ENCODE results near the gene ZSCAN5C. TPM values are rescaled to one million over a fixed set of nuclear protein-coding genes. Genes with fewer than 3 reads are reported as not detected.
A peak's percentile ranks its signal among the peaks of the same experiment; 100 is the strongest.
"Not testable (repeated sequence)": the region's sequence is repeated elsewhere in the genome, so short reads cannot be mapped to it uniquely, and the experiment has no call there.

The ZSCAN5C gene
- total RNA-seq, 1 donor from 2014 or later, result not detected

DNA sequence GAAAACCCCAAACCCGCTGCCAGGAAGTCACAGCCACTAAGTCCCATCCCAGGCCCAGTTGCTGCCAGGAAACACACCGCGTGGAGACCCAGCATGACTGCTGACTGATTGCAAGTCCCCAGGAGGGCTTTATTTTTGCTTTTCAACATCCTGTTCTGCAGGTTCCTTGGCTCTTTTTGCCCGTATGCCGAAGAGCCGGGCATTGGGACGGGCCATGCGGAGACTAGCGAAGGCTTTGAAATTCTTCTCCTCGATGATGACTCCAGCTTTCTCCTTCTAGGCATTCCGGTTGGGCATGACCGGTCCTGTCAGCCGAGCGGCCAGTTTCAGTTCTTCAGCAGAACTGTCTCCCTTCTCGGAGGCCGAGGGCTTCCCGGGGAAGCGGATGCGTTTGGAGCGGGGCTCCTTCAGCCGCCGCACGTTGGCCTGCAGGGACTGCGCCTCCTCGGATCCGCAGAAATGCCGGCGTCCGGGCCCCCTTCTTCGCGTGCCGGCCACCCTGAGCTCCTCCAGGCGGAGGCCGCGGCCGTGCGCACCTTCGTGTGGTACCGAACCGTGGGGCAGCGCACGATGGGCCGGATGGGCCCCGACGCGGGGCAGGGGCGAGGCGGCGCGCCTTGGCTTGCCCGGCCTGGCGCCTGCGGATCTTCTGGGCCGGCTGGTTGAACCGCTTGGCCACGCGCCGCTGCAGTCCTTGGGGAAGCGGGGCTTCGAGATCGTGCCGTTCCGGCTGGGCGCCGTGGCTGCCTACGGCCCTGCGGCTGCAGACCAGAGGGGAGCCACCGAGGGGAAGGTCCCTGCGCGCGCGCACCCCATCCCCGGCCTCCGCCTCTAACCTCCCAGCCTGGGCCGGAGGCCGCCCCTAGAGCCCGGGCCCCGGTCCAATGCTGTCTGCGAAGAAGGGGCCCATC lies 15.2 kb downstream of the ZSCAN5C start:
- TF ChIP-seq, protein P1, sequence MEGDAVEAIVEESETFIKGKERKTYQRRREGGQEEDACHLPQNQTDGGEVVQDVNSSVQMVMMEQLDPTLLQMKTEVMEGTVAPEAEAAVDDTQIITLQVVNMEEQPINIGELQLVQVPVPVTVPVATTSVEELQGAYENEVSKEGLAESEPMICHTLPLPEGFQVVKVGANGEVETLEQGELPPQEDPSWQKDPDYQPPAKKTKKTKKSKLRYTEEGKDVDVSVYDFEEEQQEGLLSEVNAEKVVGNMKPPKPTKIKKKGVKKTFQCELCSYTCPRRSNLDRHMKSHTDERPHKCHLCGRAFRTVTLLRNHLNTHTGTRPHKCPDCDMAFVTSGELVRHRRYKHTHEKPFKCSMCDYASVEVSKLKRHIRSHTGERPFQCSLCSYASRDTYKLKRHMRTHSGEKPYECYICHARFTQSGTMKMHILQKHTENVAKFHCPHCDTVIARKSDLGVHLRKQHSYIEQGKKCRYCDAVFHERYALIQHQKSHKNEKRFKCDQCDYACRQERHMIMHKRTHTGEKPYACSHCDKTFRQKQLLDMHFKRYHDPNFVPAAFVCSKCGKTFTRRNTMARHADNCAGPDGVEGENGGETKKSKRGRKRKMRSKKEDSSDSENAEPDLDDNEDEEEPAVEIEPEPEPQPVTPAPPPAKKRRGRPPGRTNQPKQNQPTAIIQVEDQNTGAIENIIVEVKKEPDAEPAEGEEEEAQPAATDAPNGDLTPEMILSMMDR (conservative IDR thresholded peaks at IDR 0.05), result no peak
- no peak overlapping the region for H3K4me3 Mint-ChIP-seq
- H3K36me3 Mint-ChIP-seq (ENCODE audit: low read depth), result peaks cover 9% of the 10 kb centered on the region
- no peak overlapping the region for H3K27ac Mint-ChIP-seq (ENCODE audit: unreplicated experiment)
- DNase-seq (ENCODE audit: low read depth, low spot score), result no peak
- H3K27me3 Mint-ChIP-seq (ENCODE audit: low read depth), result no peaks in the 10 kb centered on the region
- H3K9me3 Mint-ChIP-seq, result no peaks in the 10 kb centered on the region
- no peaks in the 10 kb centered on the region for H3K4me1 Mint-ChIP-seq

DNA sequence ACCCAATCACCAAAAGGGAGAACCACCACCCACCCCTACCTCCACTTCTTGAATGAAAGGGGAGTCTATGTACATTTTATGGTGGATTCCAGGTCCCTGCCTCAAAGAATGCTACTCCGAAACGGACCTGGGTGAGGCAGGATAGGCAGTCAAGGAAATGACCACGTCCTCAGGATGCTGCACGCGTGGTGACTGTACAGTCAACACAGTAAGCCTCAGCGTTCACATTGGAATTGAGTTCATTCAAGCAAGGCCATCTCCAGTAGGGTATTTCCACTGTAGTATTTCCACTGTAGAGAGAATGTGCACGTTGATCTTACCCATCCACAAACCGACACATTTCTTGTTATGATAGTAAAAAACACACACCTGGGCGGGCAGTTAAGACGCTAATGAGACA lies 16.9 kb downstream of the ZSCAN5C start:
- no peaks in the 10 kb centered on the region for H3K9me3 Mint-ChIP-seq
- TF ChIP-seq, protein P1 (conservative IDR thresholded peaks at IDR 0.05), result no peak
- peaks cover 13% of the 10 kb centered on the region for H3K36me3 Mint-ChIP-seq (ENCODE audit: low read depth)
- no peak overlapping the region for H3K27ac Mint-ChIP-seq (ENCODE audit: unreplicated experiment)
- H3K4me3 Mint-ChIP-seq, result no peak overlapping the region
- no peaks in the 10 kb centered on the region for H3K27me3 Mint-ChIP-seq (ENCODE audit: low read depth)
- no peak for DNase-seq (ENCODE audit: low read depth, low spot score)
- H3K4me1 Mint-ChIP-seq, result no peaks in the 10 kb centered on the region

DNA sequence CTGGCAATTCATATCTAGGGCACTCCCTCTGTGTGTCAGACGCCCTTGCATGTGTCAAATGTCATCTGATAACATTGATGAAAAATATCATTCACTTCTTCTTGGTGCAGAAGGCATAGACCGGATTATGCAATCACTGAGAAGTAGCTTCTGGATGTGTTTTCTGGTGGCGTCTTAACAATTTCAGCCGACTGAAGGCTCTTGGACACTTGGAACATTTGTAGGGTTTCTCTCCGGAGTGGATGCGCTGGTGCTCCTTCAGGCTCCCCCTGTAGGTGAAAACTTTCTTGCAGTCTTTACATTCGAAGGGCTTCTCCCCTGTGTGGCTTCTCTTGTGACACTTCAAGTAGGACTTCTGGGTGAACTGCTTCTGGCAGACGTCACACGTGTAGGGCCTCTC lies 19.4 kb downstream of the ZSCAN5C start:
- not testable (repeated sequence) for DNase-seq (ENCODE audit: low read depth, low spot score); H3K9me3 Mint-ChIP-seq; H3K4me3 Mint-ChIP-seq; H3K4me1 Mint-ChIP-seq; H3K27me3 Mint-ChIP-seq (ENCODE audit: low read depth)
- H3K36me3 Mint-ChIP-seq (ENCODE audit: low read depth), result peaks cover 13% of the 10 kb centered on the region
- TF ChIP-seq, protein P1 (conservative IDR thresholded peaks at IDR 0.05), result peak; percentile 55
- H3K27ac Mint-ChIP-seq (ENCODE audit: unreplicated experiment), result peak overlapping the region; percentile 29

DNA sequence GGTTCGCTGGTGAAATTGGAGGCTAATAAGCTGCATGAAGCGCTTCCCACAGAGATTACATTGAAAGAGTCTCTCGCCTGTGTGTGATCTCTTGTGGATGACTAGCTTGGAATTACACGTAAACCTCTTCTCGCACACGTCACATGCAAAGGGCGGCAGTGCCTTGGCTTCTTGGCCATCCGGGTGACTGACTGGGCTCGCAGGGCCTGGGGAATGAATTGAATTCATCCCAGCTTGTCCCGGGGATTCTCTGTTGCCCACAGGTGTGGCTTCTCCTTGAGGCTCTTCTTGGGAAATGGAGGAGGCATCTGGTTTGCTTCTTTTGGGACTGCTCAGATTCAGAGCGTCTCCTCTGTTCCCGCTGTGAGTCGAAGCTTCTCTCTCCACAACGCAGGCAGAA lies 19.8 kb downstream of the ZSCAN5C start:
- TF ChIP-seq, protein P1 (conservative IDR thresholded peaks at IDR 0.05), result peak; percentile 12
- H3K36me3 Mint-ChIP-seq (ENCODE audit: low read depth), result peaks cover 13% of the 10 kb centered on the region
- H3K4me1 Mint-ChIP-seq, result no peaks in the 10 kb centered on the region
- no peak overlapping the region for H3K27ac Mint-ChIP-seq (ENCODE audit: unreplicated experiment)
- no peaks in the 10 kb centered on the region for H3K27me3 Mint-ChIP-seq (ENCODE audit: low read depth)
- no peak for DNase-seq (ENCODE audit: low read depth, low spot score)
- H3K4me3 Mint-ChIP-seq, result no peak overlapping the region
- no peaks in the 10 kb centered on the region for H3K9me3 Mint-ChIP-seq

DNA sequence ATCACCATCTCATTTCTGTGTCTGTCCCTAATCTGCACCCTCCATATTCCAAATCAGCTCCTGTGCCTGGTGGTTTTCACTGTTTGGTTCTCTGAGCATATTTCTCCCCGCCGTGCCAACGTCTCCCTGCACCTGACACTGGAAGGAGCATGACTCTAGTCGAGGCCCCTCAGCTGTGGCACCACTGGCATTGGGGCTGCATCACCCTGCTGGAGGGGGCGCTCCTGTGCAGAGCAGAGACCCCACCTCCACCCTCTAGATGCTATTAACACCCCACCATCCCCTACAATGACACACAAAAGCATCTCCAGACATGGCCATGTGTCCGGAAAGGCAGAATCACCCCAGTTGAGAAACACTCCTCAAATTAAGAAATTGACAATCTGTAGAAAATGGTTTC lies 20.8 kb downstream of the ZSCAN5C start:
- H3K4me3 Mint-ChIP-seq, result no peak overlapping the region
- no peak for DNase-seq (ENCODE audit: low read depth, low spot score)
- H3K36me3 Mint-ChIP-seq (ENCODE audit: low read depth), result peaks cover 13% of the 10 kb centered on the region
- H3K4me1 Mint-ChIP-seq, result no peaks in the 10 kb centered on the region
- TF ChIP-seq, protein P1 (conservative IDR thresholded peaks at IDR 0.05), result no peak
- no peaks in the 10 kb centered on the region for H3K27me3 Mint-ChIP-seq (ENCODE audit: low read depth)
- no peak overlapping the region for H3K27ac Mint-ChIP-seq (ENCODE audit: unreplicated experiment)
- H3K9me3 Mint-ChIP-seq, result no peaks in the 10 kb centered on the region
